SK-MEL-5 (cell line): ENCODE data around the gene ANGPTL4. TPM values are rescaled to one million over a fixed set of nuclear protein-coding genes. Genes with fewer than 3 reads are reported as not detected.
"Not testable (repeated sequence)": the region's sequence is repeated elsewhere in the genome, so short reads cannot be mapped to it uniquely, and the experiment has no call there.

Experiments used
- DNase-seq: peaks from one replicate; pipeline ENCODE4 v3.0.0-alpha.2; 2016; ENCODE audit warnings: low read depth, low spot score
- in situ Hi-C: cut with HindIII; loops from 2 replicates; pipeline ENCODE4 v1.10.0; 2016; ENCODE audit warnings: low sequenced_read_pairs, high pct_unique_total_duplicates, low pct_unique_long_range_greater_than_20kb
- total RNA-seq: library from RNA; depleted of rRNA; stranded (reverse); fragments of >200 nt; shearing (Covaris generic); gene quantifications from 2 replicates; pipeline ENCODE4 v1.2.3, GENCODE V29; 2014

Gene ANGPTL4
- total RNA-seq, 1 experiment from 2014 or later = not detected

- DNase-seq = no peak
- in situ Hi-C loops = no loop called here
Measured at GRCh38 chr19:8332976-8333766, 30.8 kb upstream of the ANGPTL4 start.

GRCh38 chr19:8333767-8334457, 30.0 kb upstream of the ANGPTL4 start:
- in situ Hi-C loops = no loop called here
- DNase-seq = no peak

GRCh38 chr19:8334458-8335342, 29.3 kb upstream of the ANGPTL4 start:
- DNase-seq = peak; percentile 65

GRCh38 chr19:8335343-8336071, 28.4 kb upstream of the ANGPTL4 start:
- in situ Hi-C loops = no loop called here
- no peak for DNase-seq

More at GRCh38 chr19:8334458-8335342, 29.3 kb upstream of the ANGPTL4 start:
- in situ Hi-C loops = no loop called here

GRCh38 chr19:8336072-8336569, 27.8 kb upstream of the ANGPTL4 start:
- DNase-seq = no peak

GRCh38 chr19:8336660-8337059, 27.3 kb upstream of the ANGPTL4 start:
- DNase-seq = no peak
- in situ Hi-C loops = no loop called here

More at GRCh38 chr19:8336072-8336569, 27.8 kb upstream of the ANGPTL4 start:
- in situ Hi-C loops = no loop called here

- DNase-seq = no peak
- in situ Hi-C loops = no loop called here
Measured at GRCh38 chr19:8337728-8338127, 26.2 kb upstream of the ANGPTL4 start.

GRCh38 chr19:8338835-8339234, 25.1 kb upstream of the ANGPTL4 start:
- in situ Hi-C loops = no loop called here
- DNase-seq = no peak

- in situ Hi-C loops = no loop called here
- DNase-seq = no peak
Measured at GRCh38 chr19:8340341-8341096, 23.4 kb upstream of the ANGPTL4 start.

- in situ Hi-C loops, DNase-seq: not testable (repeated sequence)
Measured at GRCh38 chr19:8341504-8341903, 22.5 kb upstream of the ANGPTL4 start.

- in situ Hi-C loops = no loop called here
- DNase-seq = no peak
Measured at GRCh38 chr19:8342316-8342683, 21.7 kb upstream of the ANGPTL4 start.

GRCh38 chr19:8342684-8343482, 21.1 kb upstream of the ANGPTL4 start, which contains the start of gene KANK3:
KANK3 (minus strand) TSS chr19:8343262; CDS start chr19:8337828, 5,434 bp downstream.
- in situ Hi-C loops = no loop called here
- peak; percentile 90 for DNase-seq

GRCh38 chr19:8343483-8343844, 20.5 kb upstream of the ANGPTL4 start:
- in situ Hi-C loops = no loop called here
- no peak for DNase-seq

GRCh38 chr19:8349629-8350372, 14.2 kb upstream of the ANGPTL4 start:
- DNase-seq, in situ Hi-C loops: not testable (repeated sequence)

GRCh38 chr19:8352134-8352827, 11.7 kb upstream of the ANGPTL4 start:
- in situ Hi-C loops = no loop called here

More at GRCh38 chr19:8352134-8352827, 11.7 kb upstream of the ANGPTL4 start:
- DNase-seq = no peak
